Stimulated activated CD4-positive, alpha-beta T cell treated with anti-CD3 and anti-CD28 coated beads, Interleukin-2, amount 100 ng/mL, for 24 hours (primary cell): ENCODE measurements around the gene GTF2A1.

ENCODE experiments used
- DNase-seq, 2 donors: peaks; one replicate each; pipeline ENCODE4 v3.0.0-alpha.2; 2020

Gene GTF2A1

DNA sequence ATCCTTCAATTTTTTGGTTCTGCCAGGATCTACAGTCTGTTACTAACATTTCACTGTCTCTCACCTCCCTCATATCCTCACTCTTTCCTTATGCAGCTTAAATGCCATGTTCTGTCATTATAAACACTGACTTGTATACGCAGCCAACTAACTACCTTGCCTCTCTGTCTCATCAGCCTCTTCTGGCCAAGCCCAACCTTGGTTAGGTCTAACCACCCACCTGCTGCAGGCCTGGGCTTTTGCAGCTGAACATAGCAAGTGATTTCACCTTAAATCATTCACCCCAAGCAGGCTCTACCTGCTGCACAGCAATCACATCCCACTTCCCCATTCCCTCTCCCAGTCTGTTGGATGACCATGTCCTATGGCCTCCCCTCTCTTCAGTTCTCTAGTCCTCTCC is 91.5 kb downstream of the GTF2A1 start:
- no peak for DNase-seq

DNA sequence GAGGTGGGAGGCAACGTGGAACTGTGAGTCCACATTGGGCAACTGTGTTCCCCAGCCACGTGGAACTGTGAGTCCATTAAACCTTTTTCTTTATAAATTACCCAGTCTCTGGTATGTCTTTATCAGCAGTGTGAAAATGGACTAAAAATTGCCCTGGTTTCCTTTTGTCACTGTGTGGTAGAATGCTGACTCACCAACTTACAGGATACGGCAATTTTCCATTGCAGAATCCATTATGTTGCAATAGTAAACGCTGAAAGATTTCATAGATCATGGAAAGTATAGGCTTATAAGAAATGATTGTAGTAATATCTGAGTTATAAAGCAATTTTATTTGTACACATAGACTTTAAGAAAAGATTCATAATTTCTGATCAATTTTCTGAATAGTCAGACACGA is 93.0 kb downstream of the GTF2A1 start:
- no peak for DNase-seq

DNA sequence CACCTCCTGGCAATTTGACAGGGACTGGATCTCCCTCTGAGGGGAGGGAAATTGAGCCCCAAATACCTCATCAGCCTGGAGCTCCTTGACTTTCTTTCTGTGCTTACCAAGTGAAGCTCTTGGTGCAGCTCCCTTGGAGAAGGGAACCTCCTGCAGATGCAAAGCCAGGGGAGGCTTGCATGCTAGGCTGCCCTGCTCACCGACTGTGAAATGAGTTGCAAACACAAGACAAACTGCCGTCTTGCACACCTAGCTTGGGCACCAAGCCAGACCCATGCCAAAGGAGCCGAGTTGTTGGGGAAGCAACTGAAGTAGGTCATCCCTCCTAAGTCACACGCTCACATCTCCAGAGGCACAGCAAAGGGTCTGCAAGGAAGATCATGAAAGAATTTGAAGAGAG is 95.2 kb downstream of the GTF2A1 start:
- DNase-seq: no peak
